ENCODE measurements around the gene GTF3C1. TPM values are rescaled to one million over a fixed set of nuclear protein-coding genes. Genes with fewer than 3 reads are reported as not detected.

Gene GTF3C1
- total RNA-seq, 1 experiment from 2014 or later, result 121 TPM

- no peak for DNase-seq (ENCODE audit: low read depth, low spot score)
- no TSS peak for BruUV-seq (replicated peaks)
- H3K4me1 ChIP-seq (ENCODE audit: control insufficient read depth, insufficient read depth, low read length), result no peaks in the 10 kb centered on the region
- TF ChIP-seq, protein P1, sequence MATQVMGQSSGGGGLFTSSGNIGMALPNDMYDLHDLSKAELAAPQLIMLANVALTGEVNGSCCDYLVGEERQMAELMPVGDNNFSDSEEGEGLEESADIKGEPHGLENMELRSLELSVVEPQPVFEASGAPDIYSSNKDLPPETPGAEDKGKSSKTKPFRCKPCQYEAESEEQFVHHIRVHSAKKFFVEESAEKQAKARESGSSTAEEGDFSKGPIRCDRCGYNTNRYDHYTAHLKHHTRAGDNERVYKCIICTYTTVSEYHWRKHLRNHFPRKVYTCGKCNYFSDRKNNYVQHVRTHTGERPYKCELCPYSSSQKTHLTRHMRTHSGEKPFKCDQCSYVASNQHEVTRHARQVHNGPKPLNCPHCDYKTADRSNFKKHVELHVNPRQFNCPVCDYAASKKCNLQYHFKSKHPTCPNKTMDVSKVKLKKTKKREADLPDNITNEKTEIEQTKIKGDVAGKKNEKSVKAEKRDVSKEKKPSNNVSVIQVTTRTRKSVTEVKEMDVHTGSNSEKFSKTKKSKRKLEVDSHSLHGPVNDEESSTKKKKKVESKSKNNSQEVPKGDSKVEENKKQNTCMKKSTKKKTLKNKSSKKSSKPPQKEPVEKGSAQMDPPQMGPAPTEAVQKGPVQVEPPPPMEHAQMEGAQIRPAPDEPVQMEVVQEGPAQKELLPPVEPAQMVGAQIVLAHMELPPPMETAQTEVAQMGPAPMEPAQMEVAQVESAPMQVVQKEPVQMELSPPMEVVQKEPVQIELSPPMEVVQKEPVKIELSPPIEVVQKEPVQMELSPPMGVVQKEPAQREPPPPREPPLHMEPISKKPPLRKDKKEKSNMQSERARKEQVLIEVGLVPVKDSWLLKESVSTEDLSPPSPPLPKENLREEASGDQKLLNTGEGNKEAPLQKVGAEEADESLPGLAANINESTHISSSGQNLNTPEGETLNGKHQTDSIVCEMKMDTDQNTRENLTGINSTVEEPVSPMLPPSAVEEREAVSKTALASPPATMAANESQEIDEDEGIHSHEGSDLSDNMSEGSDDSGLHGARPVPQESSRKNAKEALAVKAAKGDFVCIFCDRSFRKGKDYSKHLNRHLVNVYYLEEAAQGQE (IDR thresholded peaks at IDR 0.05; ENCODE audit: insufficient read depth in 1 of 2, low read depth in 2 of 2, low read length in 1 of 2), result no peak
- no peak for TF ChIP-seq TCF7L2 (IDR thresholded peaks at IDR 0.05; ENCODE audit: low read depth, low read length)
- TF ChIP-seq SIN3A (IDR thresholded peaks at IDR 0.05; ENCODE audit: borderline replicate concordance, insufficient read depth, low read depth, low read length), result no peak
- TF ChIP-seq, protein P2, sequence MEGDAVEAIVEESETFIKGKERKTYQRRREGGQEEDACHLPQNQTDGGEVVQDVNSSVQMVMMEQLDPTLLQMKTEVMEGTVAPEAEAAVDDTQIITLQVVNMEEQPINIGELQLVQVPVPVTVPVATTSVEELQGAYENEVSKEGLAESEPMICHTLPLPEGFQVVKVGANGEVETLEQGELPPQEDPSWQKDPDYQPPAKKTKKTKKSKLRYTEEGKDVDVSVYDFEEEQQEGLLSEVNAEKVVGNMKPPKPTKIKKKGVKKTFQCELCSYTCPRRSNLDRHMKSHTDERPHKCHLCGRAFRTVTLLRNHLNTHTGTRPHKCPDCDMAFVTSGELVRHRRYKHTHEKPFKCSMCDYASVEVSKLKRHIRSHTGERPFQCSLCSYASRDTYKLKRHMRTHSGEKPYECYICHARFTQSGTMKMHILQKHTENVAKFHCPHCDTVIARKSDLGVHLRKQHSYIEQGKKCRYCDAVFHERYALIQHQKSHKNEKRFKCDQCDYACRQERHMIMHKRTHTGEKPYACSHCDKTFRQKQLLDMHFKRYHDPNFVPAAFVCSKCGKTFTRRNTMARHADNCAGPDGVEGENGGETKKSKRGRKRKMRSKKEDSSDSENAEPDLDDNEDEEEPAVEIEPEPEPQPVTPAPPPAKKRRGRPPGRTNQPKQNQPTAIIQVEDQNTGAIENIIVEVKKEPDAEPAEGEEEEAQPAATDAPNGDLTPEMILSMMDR (IDR thresholded peaks at IDR 0.05), result no peak
- TF ChIP-seq POLR2AphosphoS5 (IDR thresholded peaks at IDR 0.05; ENCODE audit: low read depth, low read length), result no peak
- H3K27me3 ChIP-seq (ENCODE audit: control insufficient read depth, insufficient read depth, low read length), result no peaks in the 10 kb centered on the region; the same call in 1 of the 2 replicates
- intact Hi-C loops (cut with micrococcal nuclease; ENCODE audit: unreplicated experiment), result no loop called here
- ATAC-seq, result no peak
- no peaks in the 10 kb centered on the region for H3K36me3 ChIP-seq (ENCODE audit: control insufficient read depth, insufficient read depth, low read length)
- in situ Hi-C loops (cut with HindIII; ENCODE audit: low pct_unique_long_range_greater_than_20kb, low sequenced_read_pairs), result no loop called here
- POLR2A ChIA-PET, result no interaction called here
- no peak overlapping the region for H3K27ac ChIP-seq (ENCODE audit: low read length)
- H3K4me3 ChIP-seq (ENCODE audit: low read depth in 2 of 2, low read length in 2 of 2), result no peak overlapping the region
- H3K9me3 ChIP-seq (ENCODE audit: control insufficient read depth, insufficient read depth, low read depth, low read length), result no peaks in the 10 kb centered on the region
- CTCF ChIA-PET, result no interaction called here
Measured at GRCh38 chr16:27430512-27430911, 119.2 kb downstream of the GTF3C1 start.

DNA sequence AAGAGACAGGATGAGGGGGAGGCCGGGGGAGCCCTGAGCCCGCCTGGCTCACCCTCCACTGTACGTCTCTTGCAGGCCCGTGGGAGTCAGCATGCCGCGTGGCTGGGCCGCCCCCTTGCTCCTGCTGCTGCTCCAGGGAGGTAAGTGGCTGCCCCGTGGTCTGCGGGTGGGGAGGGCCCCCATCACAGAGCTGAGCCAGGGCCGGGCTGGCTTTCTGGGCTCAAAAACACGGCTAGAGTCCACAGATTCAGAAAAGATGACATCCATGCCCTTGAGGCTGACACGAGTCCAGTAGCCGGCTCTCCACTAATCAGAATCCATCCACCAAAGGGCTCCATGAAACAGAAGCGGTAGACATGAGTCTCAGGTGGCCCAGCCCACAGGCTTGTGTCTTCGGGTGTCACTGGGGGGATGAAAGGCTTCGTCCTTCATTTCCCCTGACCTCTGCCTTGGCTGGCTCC, 119.7 kb downstream of the GTF3C1 start:
- BruUV-seq (replicated peaks), result no TSS peak
- DNase-seq (ENCODE audit: low read depth, low spot score), result no peak
- no peak for ATAC-seq
- no peaks in the 10 kb centered on the region for H3K9me3 ChIP-seq (ENCODE audit: control insufficient read depth, insufficient read depth, low read depth, low read length)
- TF ChIP-seq SIN3A (IDR thresholded peaks at IDR 0.05; ENCODE audit: borderline replicate concordance, insufficient read depth, low read depth, low read length) (no peak), POLR2AphosphoS5 (IDR thresholded peaks at IDR 0.05; ENCODE audit: low read depth, low read length) (no peak), TCF7L2 (IDR thresholded peaks at IDR 0.05; ENCODE audit: low read depth, low read length) (no peak)
- TF ChIP-seq, protein P2 (IDR thresholded peaks at IDR 0.05), result no peak
- TF ChIP-seq, protein P1 (IDR thresholded peaks at IDR 0.05; ENCODE audit: insufficient read depth in 1 of 2, low read depth in 2 of 2, low read length in 1 of 2), result no peak
- H3K27ac ChIP-seq (ENCODE audit: low read length), result no peak overlapping the region
- intact Hi-C loops (cut with micrococcal nuclease; ENCODE audit: unreplicated experiment) (no loop called here), in situ Hi-C loops (cut with HindIII; ENCODE audit: low pct_unique_long_range_greater_than_20kb, low sequenced_read_pairs) (no loop called here)
- no peaks in the 10 kb centered on the region; the same call in 1 of the 2 replicates for H3K27me3 ChIP-seq (ENCODE audit: control insufficient read depth, insufficient read depth, low read length)
- no peaks in the 10 kb centered on the region for H3K36me3 ChIP-seq (ENCODE audit: control insufficient read depth, insufficient read depth, low read length)
- no peak overlapping the region for H3K4me3 ChIP-seq (ENCODE audit: low read depth in 2 of 2, low read length in 2 of 2)
- H3K4me1 ChIP-seq (ENCODE audit: control insufficient read depth, insufficient read depth, low read length), result no peaks in the 10 kb centered on the region
- ChIA-PET POLR2A (no interaction called here), CTCF (no interaction called here)

All from Panc1 (cell line).